CD4-positive, alpha-beta T cell treated with Interleukin-12 subunit alpha and Interleukin-12 subunit beta, for 1 hour (primary cell): ENCODE data around the gene UBL5.
"Not testable (repeated sequence)": the region's sequence is repeated elsewhere in the genome, so short reads cannot be mapped to it uniquely, and the experiment has no call there.

Experiments
- DNase-seq: peaks from one replicate; pipeline ENCODE4 v3.0.0-alpha.2; 2020

Gene UBL5

DNA sequence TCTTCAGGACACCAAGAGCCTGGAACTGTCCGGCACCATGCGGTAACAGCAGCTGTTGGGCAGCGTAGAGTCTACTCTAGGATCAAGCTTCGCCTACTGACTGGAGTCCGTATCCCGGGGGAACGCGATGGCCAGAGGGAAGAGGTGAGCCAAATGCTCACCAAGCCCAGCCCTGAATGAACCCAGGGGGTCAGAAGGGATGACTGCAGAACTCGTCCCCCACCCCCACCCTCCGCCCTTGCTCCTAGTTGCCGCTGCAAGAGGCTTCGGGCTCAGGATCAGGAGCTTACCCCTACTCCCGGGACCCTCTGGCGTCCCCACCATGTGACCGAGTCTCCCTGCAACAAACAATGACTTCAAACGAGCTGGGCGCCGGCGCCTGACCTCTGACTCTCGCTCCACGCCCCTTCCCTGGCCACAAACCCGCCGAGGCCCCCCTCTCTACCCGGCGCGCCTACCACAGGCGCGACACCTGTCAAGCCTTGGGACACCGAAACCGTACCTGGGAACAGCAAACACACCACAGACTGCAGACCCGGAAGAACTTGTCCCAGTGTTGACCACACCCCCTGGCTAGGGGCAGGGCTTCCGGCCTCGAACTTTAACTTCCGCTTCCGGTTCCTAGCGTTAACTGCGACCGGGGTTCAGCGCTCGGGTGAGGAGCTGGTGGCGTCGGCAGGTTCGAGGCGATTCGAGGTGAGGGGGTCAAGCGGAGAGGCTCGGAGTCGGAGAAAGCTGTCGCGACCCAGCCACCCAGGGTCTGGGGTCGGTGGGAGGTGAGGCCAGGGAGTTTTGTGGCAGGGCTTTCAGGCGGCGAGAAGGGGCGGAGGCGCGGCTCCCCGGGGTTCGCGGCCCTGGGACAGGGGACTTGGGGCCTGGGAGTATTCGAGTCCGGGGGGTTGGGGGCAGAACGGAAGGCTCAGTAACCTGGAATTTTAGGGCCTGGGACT, at the start of gene UBL5:
TSS of gene UBL5 (plus strand) at position 630 of the 950 bp plus-strand sequence. CDS start 420 bp downstream, outside the sequence.
- peak; percentile 92 for DNase-seq

DNA sequence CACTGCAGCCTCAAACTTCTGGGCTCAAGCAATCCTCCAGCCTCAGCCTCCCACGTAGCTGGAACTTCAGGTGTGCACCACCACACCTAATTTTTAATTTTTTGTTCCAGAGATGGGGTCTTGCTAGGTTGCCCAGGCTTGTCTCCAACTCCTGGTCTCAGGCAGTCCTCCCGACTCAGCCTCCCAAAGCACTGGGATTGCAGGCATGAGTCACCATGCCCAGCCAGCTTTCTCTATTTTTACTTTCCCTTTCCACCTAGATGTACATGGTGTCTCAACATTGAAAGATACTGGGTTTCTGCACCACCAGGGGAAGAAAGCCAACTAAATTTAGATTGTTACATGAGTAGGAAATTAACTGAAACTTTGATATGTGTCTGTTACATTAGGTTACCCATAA, 45.4 kb upstream of the UBL5 start:
- no peak for DNase-seq

DNA sequence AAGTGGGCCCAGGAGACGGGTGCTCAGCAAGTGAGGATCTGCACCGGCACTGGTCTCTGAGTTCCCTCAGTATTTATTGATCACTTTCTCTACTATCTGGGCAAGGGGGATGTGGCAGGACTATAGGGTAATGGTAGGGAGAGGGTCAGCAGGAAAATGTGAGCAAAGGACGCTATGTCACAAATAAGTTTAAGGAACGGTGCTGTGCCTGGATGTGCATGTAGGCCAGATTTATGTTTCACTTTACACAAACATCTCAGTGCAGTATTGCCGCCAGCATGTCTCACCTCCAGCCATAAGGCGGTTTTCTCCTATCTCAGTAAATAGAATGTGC, 43.6 kb upstream of the UBL5 start:
- DNase-seq, result not testable (repeated sequence)

DNA sequence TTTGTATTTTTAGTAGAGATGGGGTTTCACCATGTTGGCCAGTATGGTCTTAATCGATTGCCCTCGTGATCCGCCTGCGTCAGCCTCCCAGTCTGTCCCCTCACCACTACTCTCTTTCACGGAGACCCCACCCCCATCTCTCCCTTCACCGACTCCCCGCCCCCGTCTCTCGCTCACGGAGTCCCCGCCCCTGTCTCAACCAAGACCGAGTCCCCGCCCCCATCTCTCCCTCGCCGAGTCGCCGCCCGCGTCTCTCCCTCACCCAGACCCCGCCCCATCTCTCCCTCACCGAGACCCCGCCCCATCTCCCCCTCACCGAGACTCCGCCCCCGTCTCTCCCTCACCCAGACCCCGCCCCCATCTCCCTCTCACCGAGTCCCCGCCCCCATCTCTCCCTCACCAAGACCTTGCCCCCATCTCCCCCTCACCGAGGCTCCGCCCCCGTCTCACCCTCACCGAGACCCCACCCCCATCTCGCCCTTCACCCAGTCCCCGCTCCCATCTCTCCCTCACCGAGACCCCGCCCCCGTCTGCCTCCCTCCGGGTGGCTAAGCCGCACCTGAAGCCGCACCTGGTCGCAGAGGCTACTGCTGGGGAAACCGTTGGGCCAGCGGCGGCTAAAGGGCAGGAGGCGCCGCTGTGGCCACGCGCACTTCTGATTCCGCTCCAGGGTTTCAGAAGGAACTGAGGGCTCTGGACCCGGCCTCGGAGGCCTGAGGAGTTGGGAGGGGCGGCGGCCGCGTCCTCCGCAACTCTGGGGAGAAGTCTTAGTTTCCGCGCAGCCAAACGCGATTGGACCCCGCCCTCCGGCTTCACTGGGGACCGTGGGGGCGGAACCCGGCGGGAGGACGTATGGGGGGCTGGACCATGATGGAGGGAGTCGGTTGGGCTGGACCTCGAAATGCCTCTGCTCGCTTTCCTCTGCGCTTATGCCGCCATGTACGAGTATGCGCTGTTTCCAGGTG, 42.1 kb upstream of the UBL5 start:
- peak; percentile 97 for DNase-seq

DNA sequence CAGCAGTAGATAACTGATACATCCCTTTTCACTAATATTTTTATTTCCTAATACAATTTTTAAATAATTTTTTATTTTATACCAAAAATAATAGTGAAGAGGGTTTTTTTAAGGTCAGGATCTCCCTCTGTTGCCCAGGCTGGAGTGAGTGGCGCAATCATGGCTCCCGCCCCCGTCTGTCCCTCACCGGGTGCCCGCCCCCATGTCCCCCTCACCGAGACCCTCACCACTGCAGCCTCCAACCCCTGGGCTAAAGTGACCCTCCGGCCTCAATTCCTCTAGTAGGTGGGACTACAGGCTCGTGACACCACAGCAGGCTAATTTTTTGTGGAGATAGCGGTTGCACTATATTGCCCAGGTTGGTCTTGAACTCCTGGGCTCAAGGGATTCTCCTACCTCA, 41.4 kb upstream of the UBL5 start:
- no peak for DNase-seq

DNA sequence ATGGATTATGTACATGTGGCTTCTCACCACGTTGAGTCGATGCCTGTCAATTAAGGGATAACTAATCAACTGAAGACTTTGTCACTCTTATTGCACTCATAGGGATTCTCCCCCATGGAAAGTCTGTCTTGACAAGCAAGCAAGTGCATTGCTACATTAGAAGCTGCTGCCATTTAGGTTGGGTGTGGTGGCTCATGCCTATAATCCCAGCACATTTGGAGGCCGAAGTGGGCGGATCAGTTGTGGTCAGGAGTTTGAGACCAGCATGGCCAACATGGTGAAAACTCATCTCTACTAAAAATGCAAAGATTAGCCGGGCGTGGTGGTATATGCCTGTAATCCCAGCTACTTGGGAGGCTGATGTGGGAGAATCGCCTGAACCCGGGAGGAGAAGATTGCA, 40.9 kb upstream of the UBL5 start:
- no peak for DNase-seq

DNA sequence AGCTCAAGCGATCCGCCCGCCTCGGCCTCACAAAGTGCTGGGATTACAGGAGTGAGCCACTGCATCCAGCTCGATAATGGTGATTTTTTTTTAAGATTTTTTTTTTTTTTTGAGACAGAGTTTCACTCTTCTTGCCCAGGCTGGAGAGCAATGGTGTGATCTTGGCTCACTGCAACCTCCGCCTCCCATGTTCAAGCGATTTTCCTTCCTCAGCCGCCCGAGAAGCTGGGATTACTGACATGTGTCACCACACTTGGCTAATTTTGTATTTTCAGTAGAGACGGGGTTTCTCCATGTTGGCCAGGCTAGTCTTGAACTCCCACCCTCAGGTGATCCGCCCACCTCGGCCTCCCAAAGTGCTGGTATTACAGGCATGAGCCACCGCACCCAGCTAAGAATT, 39.1 kb upstream of the UBL5 start:
- DNase-seq, result not testable (repeated sequence)

DNA sequence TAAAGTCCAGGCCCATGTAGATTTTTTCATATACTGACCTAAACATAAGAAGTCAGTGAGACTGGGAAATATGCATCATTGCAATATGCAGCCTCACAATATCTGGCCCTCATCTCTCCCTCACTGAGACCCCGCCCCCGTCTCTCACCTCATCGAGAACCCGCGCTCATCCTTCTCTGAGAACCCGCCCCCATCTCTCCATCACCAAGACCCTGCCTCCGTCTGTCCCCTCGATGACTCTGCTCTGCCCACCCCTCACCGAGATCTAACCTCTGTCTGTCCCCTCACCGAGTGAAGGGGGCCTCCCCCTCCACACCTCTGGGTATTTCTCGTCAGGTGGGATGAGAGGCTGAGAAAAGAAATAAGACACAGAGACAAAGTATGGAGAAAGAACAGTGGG, 38.7 kb upstream of the UBL5 start:
- no peak for DNase-seq

DNA sequence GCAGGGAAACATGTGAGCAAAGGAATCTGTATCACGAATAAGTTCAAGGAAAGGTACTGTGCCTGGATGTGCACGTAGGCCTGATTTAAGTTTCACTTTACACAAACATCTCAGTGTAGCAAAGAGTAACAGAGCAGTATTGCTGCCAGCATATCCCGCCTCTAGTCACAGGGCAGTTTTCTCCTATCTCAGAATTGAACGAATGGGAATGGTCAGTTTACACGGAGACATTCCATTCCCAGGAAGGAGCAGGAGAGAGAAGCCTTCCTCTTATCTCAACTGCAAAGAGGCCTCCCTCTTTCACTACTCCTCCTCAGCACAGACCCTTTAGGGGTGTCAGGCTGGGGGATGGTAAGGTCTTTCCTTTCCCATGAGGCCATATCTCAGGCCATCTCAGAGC, 38.1 kb upstream of the UBL5 start:
- not testable (repeated sequence) for DNase-seq

DNA sequence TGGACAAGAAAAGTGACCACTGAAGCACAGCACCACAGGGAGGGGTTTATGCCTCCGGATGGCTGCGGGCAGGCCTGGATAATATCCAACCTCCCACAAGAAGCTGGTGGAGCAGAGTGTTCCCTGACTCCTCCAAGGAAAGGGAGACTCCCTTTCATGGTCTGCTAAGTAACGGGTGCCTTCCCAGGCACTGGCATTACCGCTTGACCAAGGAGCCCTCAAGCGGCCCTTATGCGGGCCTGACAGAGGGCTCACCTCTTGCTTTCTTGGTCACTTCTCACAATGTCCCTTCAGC, 36.7 kb upstream of the UBL5 start:
- DNase-seq, result not testable (repeated sequence)

DNA sequence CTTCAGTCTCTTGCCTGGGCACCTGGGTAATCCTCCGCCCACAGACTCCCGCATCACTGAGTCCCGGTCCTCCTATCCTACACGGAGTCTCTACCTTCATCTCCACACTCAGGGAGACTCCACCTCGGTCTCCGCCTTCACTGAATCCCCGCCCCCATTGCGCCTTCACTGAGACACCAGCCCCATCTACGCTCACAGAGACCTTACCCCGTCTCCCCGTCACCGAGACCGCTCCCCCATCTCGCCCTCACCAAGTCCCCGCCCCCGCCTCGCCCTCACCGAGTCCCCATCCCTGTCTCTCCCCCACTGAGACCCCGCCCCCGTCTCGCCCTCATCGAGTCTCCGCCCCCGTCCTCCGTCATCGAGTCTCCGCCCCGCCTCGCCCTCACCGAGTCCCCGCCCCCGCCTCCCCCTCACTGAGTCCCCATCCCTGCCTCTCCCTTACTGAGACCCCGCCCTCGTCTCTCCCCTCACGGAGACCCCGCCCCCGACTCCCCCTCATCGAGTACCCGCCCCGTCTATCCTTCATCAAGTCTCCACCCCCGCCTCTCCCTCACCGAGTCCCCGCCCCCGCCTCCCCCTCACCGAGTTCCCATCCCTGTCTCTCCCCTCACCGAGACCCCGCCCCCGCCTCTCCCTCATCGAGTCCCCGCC, 36.0 kb upstream of the UBL5 start:
- DNase-seq, result peak; percentile 95

DNA sequence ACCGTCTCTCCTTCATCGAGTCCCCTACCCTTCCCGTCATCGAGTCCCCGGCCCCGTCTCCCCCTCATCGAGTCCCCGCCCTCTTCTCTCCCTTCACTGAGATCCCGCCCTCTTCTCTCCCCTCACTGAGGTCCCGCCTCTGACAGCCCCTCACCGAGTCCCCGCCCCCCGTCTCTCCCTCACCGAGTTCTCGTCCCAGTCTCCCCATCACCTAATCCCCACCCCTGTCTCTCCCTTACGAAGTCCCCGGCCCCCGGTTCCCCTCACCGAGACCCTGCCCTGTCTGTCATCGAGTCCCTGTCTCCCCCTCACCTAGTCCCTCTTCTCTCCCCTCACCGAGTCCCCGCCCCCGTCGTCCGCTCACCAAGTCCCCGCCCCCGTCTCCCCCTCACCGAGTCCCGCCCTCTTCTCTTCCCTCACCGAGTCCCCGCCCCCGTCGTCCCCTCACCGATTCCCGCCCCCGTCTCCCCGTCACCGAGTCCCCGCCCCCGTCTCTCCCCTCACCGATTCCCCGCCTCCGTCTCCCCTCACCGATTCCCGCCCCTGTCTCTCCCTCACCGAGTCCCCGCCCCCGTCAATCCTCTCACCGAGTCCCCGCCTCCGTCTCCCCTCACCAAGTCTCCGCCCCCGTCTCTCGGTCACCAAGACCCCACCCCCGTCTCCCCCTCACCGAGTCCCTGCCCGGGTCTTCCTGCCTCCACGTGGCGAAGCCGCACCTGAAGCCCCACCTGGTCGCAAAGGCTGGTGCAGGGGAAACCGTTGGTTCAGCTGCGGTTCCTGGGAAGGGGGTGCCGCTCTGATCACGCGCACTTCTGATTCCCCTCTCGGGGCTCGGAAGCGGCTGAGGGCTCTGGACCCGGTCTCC, 35.3 kb upstream of the UBL5 start:
- DNase-seq, result peak; percentile 94

DNA sequence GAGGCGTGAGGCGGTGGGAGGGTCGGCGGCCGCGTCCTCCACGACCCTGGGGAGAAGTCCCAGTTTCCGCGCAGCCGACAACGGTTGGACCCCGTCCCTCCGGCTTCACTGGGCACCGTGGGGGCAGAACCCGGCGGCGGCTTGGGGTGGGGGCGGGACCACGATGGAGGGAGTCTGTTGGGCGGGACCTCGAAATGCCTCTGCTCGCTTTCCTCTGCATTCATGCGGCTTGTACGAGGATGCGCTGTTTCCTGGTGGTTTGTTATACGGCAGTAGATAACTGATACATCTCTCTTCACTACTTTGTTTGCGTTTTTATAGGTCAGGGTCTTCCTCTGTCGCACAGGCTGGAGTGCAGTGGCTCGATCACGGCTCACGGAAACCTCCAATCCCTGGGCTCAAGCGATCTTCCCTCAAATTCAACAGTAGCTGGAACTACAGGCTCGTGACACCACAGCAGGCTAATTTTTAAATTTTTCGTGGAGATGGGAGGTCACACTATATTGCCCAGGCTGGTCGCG, 34.6 kb upstream of the UBL5 start:
- peak; percentile 75 for DNase-seq

DNA sequence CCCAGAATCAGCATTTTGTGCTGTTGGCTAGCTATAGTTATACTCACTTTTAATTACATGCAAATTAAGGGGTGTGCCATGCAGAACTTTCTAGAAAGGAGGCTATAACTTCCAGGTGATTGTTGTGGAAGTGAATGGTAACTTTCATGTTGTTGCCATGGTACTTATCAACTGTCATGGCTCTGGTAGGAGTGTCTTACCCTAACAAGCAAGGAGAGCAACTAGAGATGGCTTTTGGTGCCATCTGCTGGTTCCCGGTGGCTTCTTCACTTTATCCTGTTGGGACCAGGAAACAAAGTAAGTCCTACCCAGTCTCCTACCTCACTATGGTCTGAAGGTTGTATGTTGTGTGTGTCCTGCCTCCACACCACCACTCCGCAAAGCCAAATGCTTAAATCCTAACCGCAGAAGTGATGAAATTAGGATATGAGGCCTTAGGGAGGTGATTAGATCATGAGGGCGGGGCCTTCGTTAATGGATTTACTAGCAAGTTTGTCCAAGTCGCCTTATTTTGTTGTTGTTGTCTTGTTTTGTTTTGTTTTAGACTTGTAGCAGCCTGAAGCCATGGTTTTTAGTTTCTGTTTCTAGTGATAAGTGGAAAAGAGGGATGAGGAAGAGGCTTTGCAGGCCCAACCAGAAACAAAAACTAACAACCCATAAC, 31.5 kb upstream of the UBL5 start:
- peak; percentile 93 for DNase-seq

DNA sequence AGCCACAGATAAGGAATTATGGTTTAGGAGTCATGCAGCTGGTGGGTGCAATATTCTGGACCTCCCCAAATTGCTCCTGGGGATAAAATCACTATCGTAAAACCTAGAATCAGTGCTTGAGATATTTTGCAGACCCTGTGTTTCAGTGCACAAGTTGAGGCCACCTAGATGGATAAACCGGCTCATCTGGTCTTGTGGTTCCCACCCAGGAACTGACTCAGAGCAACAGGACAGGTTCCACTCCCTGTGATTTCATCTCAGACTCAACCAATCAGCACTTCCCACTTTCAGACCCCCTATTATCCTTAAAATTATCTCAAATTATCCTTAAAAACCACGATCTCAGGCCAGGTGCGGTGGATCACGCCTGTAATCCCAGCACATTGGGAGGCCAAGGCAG, 29.8 kb upstream of the UBL5 start:
- DNase-seq, result no peak

DNA sequence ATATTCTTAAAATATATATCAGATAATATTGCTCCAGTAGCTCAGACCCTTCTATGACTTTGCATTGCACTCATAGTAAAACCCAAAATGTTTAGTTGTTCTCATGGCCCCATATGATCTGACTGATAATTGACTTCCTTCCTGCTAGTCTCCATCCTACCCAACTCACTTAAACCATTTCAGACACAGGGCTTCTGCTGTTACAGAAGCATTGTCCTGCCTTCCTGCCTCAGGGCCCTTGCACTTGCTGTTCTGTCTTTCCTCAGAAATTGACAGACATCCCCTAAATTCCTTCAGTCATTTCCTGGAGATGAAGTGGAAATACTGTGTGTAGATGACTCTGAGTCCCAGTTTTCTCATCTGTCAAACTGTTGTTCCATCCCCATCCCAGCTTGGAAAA, 28.6 kb upstream of the UBL5 start:
- no peak for DNase-seq

DNA sequence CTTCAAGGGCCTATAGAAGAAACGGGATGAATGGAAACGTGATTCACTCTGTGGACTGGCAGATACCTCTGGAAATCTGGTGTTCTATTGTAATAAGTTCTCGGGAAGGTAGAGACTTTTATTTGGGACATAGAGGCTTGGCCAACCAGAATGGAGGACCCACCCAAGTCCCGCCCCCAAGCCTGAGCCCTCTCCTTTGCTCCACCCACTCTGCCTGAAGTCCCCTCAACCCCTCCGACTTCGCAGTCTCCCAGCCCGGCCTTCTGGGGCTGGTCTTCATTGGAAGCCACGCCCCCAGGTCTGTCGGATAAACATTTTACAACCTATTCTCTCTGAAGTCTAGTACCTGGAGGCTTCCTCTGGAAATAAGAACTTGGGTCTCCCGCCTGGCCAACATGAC, 25.7 kb upstream of the UBL5 start:
- no peak for DNase-seq

DNA sequence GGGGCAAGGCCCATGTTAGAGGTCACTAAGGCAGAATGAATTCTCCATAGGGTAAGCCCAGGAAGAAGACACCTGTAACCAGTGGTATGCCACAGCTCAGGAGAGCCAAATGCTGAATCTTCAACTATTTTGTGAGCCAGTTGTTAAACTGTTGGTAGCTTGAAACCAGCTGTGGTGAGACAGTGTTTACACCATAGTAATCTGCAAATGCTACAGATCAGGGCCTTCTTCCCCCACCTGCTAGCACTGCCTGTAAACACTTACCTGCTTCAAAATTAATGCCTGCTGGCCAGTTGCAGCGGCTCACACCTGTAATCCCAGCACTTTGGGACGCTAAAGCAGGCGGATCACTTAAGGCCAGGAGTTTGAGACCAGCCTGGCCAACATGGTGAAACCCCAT, 20.9 kb upstream of the UBL5 start:
- no peak for DNase-seq

DNA sequence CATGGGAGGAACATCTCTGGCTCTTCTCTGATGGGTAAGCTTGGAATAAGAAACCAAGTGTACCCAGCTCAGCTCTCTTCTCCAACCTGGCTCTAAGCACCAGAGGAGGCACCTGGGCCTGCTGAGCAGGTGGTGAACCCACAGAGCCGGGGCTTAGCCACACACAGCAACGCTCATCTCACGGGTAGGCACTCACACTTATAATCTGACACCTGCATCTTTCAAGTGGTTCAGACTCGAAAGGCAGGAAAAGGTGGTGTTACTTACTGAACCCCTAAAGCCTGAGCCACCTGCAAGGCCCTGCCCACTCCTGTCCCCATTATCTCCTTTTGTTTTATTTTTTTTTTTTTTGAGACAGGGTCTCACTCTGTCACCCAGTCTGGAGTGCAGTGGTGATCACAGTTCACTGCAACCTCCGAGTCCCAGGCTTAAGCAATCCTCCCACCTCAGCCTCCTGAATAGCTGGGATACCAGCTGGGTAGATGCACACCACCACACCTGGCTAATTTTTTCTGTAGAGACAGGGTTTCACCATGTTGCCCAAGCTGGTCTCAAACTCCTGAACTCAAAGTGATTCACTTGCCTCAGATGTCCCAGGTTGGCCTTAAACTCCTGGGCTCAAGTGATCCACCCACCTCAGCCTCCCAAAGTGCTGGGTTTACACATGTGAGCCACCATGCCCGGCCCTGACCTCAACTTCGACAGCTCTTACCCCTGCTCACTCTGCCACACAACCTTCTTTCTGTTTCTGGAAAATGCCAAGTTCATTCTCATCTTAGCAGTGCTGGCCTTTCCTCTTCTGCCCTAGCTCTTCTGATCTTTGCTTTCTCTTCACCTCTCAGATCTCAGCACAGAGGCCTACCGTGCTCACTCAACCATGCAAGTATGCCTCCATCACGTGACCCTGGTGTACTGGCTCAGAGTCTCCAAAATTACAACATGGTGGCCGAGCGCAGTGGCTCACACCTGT, 18.6 kb upstream of the UBL5 start:
- DNase-seq, result peak; percentile 67

DNA sequence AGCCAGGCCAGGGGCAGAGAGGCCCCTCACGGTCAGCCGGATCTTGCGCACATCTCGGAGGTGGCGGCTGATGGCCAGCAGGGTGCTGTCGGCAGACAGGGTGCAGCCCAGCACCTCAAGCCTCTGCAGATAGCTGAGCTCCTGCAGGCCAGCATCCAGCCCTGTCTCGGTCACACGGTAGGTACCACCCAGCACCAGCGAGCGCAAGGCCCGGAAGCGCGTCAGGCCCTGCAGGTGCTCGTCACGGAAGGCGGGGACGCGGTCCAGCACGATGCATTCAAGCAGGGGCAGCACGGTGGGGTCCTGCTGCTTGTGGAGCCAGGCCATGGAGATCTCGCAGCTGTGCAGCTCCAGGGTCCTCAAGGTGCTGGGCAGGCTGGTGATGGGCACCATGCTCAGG, 16.6 kb upstream of the UBL5 start:
- DNase-seq, result no peak
